ENCODE measurements around the gene DHRSX.

- TF ChIP-seq CTCF (IDR thresholded peaks at IDR 0.05) (no peak), POLR2A (IDR thresholded peaks at IDR 0.05) (no peak)
These were observed 51.5 kb downstream of the DHRSX start for GRCh38 chrX:2449135-2449886.
